NCI-H524 (cell line): ENCODE results near the gene APBA2.

ENCODE experiments used
- DNase-seq, 2 experiments: peaks; one replicate each; lab custom pipeline; 2025; lab: John Stamatoyannopoulos, UW

APBA2 gene

DNA sequence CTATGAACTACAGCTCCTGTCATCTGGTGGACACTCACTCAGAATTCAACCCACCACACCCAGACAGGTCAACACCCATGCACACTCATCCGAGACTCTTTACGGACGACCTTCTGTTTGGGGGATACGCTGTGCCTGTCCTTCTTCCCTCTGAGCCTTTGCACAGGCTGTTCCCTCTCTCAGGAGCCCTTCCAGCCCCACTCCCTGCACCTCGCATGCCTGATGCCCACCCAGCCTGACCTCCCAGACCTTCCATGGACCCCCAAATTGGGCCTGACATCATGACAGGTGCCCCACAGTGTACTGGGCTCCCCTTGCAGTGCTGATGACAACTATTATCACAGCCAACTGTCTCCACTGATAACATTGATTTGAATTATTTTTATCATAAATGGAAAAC lies 248.0 kb downstream of the APBA2 start:
- DNase-seq: no peak

DNA sequence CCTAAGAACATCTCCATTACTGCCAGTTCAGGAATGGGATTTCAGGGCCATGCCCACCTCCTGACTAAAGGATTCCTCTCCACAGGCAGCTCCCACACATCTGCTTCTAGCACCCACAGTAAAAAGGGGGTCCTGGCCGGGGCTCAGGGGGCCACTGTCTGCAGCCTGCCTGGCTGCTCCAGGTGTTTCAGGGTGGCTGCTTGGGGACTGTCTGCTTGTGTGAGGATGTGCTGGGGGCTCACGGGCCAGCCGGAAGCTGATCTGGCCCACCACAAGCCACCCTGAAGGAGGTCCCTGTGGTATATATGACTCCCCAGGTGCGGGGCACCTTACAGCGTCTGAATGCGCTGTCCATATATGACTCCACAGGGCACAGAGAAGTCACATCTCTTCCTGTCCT lies 248.5 kb downstream of the APBA2 start:
- DNase-seq: no peak

DNA sequence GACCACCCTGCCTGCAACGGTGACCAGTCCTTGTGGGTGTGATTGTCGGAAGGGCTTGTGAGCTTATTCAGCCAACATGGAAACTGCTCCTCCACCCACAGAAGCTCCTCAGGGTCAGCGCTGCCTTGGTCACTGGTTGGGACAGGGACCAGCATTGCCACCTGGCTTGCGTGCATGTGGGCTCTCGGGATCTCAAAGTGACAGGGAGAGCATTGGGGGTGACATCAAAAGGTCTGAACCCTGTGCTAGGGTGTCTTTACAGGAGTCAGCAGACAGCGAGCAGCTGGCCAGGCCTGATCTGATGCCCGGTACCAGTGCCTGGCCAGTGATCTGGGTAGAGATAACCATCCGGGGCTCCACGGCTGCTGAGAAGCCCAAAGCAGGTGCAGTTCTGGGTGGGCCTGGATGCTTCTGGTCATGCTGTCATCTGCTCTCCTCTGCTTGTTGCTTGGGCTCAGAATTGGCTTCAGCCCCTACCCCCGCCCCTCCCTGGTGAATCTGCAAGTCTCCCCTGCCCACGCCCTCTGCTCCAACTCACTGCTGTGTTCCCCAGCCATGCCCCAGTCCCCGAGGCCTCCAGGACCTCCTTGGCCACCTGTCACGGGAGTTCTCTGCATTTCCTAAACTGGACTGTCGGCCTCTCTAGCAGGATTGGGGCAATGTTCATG lies 249.0 kb downstream of the APBA2 start:
- DNase-seq: no peak

DNA sequence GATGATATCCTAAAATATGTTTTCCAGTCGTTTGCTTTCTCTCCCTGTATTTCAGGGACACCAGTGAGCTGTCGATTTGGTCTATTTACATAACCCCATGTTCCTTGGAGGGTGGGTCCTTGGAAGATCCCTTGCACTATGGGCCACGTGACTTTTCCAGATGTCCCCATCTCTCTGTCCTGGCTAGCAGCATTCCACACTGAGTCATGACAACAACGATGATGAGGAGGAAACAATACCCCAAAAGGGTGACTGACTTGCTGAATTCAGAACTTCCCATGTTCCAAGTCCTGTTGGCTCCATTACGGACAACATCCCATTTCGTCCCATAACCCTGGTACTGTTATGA lies 249.5 kb downstream of the APBA2 start:
- DNase-seq: no peak

DNA sequence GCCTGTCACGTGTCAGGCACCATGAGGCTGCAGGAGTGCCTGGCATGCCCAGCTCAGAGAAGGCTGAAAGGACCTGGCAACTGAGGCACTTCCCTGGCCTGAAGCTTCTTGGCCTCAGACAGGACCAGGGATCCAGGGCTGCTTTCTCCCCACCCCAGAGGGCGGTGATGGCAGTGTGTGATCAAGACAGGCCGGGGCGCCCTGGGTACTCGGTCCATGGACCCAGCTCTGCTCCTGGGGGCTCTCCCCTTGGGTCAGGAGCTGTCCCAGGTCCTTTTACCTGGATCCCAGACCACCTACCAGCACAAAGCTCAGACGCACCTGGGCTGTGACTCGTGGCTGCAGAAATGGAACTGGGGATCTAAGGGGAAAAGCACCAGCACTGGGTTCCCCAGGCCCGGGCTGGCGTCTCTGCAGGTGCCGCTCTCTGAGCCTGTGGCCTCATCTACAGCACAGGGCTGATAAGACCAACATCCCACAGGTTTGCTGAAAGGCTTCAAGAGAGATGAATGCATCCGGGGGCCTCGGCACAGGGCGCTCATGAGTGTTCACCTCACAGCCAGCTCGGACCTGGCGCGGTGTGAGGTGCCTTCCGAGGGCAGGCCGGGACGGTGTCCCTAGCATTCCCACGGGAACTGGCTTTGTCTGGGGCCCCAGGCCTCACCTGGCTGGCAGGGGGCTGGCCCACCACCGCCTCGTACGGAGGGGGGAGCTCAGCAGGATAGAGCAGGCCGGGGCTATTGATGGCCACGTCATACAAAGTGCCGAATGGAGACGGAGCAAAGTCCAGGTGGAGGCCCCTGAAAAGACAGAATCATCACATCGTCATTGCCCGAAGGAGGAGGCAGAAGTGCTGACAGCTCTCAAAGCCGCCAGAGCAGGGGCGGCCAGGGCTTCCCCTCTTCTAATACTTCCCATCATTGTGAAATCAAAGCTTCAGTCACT lies 250.2 kb downstream of the APBA2 start:
- no peak for DNase-seq

- no peak for DNase-seq
Observed at GRCh38 chr15:29138260-29138659, 252.5 kb downstream of the APBA2 start.

DNA sequence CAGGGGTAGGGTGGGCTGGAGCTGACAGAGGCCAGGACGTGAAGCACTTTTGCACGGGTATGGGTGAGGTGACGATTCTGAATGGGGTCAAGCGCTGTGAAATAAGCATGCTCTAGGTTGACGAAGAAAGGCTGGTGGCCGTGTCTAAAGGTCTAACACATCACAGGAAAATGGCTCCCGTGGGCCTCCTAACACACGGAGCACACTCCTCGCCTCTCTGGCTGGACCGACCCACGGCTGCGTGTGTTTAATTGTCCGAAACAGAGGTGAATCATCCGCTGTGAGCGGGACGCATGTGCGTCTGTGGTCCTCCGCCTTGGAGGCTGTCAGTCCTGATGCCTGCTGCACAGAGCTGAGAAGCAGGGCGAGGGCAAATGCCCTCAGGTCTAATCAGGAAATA lies 253.3 kb downstream of the APBA2 start:
- DNase-seq: no peak

DNA sequence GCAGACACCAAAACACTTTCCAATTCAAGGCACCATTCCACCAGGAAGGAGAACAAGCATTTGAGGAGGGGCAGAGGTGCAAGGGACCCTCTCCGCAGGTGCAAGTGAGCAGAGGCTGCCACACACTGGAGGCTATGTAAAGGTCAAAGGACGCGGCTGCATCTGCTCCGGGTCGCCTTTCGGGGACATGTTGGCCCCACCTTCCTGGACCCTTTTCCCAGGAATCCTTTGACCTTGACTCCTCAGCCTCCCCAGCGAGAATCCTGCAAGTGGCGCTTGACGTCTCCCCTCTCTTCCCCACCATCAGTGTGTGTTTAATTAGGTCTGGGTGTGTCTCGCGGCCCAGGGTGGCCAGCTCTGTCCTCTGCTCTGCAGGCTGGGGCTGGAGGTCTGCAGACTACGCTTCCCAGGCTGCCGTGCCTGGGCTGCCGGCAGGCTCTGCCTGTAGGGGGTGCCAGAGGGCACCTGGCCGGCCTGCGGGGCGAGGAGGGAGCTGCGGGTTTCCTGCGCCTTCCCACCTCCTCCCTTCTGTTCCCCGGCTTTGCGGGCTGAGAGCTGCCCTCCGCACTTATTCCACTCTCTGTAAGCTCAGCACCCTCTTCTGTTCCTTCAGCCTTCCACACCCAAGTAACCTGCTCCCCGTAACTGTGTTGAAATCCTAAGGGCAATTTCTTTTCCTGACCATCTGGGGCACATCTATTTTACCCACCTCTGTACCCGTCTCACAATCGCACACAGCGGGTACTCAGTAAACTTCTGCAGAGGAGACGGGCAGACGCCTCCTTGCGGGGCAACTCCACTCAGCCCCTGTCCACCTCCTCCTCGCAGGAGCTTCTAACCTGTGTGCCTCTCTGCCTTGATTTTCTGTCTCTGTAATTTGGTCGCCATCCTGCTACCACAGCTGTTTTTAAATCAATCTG lies 254.0 kb downstream of the APBA2 start:
- DNase-seq: peak; percentile 72 to 79

DNA sequence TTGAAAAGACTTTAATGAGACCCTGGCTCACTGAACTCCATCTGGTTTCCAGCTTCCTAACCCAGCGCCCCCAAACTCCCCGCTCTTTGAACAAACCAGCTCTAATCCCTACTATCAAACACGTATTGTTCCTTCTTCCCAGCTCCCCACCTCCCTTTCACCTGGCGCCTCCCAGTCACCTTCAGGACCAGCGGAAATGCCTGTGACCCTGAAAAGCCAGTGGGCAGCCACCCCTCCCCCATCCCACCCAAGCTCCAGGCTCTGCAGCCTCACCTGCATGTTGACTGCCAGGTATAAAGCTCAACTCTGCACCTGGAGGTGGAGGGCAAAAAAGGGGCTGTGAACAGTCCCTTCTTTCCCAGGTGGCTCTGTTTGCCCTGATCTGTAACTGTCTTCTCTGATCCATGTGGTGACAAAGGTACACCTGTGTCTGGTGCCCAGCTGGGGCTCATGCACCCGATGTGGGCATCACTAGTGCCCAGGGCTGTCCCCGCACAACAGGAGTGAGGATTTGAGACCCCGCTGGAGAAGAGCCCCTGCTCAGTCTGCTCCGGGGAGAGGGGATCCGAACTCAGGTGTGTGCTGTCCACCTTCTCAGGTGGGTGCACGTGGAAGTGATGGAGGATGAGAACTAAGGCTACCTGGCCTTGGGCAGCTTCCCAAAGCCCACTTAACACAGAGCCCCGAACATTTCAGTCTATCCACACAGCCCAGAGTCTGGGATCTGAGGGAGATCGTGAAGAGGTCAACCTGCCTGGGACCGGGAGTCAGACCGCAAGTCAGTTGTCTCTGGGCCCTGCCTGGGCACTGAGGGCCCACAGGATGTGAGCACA lies 254.9 kb downstream of the APBA2 start:
- no peak for DNase-seq

GRCh38 chr15:29141308-29142128 lies 255.7 kb downstream of the APBA2 start:
- no peak for DNase-seq

DNA sequence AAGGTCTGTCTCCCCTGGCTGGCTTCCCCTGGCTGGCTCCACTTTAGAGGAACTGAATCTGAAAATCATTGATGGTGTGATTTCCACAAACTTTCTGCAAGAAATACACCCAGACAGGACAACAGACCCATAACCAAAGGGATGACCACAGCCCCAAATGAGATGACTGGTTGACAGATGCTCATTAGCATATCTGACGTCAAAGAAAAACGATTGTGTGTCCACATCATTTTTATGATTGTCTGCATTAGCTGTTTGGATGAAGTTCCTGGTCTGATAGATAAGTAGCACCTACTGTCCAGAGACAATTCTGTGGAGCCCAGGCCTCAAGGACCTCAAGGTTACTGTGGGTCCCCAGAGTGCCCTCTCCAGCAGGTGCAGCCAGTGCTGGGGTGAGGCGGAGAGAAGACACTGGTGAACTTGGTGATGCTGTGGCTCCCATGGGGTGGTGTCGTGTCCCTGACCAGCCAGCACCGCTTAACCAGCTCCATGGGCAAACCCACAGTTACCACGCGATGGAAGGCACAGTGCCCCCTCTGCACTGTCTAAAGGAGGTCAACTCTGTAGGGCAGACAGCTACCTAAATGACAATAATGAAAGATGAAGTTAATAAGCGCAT lies 256.5 kb downstream of the APBA2 start:
- no peak for DNase-seq

- no peak for DNase-seq
Observed at GRCh38 chr15:29143293-29143692, 257.5 kb downstream of the APBA2 start.

GRCh38 chr15:29143909-29144635 lies 258.3 kb downstream of the APBA2 start:
- no peak for DNase-seq

DNA sequence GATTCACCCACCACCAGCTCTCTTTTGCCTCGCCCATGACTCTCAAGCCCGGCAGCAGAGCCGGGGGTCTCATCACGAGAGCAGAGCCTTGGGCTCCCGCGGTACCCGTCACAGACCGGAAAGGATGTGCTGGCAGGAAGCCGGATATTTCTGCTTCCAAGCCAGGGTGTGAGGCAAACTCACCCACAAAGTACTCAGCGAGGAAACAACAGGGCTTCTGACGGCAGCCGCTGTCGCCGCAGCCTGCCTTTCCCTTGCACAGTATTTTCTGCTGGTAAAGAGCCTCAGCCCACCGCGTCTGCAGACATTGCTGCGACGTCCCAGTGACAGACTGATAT lies 263.9 kb downstream of the APBA2 start:
- DNase-seq: no peak

- peak in 1 of 2 experiments; percentile 6 for DNase-seq
Observed at GRCh38 chr15:29150515-29151483, 265.0 kb downstream of the APBA2 start.

GRCh38 chr15:29151484-29151857 lies 265.7 kb downstream of the APBA2 start:
- no peak for DNase-seq

DNA sequence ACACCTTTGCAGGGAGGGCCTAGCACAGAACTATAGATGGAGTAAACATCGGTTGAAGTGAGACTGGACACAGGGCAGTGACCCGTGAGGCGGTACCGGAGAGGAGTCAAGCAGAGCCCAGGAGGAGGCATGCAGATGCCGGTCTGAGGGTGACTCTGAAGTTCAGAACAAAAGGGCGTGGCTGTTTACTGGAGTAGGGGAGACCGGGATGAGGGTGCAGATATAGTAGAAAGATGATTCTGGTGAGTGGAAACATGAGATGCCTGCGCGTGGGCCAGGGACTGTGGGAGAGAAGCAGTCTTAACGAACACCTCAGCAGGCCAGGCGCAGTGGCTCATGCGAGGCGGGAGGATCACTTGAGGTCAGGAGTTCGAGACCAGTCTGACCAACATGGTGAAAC lies 270.7 kb downstream of the APBA2 start:
- DNase-seq: no peak

- no peak for DNase-seq
Observed at GRCh38 chr15:29159771-29160455, 274.1 kb downstream of the APBA2 start.
